ENCODE results near the gene EDN3.

The EDN3 gene, protein sequence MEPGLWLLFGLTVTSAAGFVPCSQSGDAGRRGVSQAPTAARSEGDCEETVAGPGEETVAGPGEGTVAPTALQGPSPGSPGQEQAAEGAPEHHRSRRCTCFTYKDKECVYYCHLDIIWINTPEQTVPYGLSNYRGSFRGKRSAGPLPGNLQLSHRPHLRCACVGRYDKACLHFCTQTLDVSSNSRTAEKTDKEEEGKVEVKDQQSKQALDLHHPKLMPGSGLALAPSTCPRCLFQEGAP

GRCh38 chr20:59300333-59301081 is at the start of gene EDN3:
EDN3 (plus strand) TSS chr20:59300611; CDS start chr20:59300813, 202 bp downstream.
- in situ Hi-C loops (cut with MboI; ENCODE audit: low sequenced_read_pairs) = no loop called here
- no peaks in the 10 kb centered on the region for H3K27me3 ChIP-seq (ENCODE audit: low read depth)
- no peaks in the 10 kb centered on the region for H3K9me3 ChIP-seq
- H3K36me3 ChIP-seq (replicated peaks) = no peaks in the 10 kb centered on the region
- no peak for DNase-seq (ENCODE audit: low spot score in 2 of 2)
- no peaks in the 10 kb centered on the region for H3K4me1 ChIP-seq
- no peak within 1 kb of the TSS for H3K4me3 ChIP-seq

DNA sequence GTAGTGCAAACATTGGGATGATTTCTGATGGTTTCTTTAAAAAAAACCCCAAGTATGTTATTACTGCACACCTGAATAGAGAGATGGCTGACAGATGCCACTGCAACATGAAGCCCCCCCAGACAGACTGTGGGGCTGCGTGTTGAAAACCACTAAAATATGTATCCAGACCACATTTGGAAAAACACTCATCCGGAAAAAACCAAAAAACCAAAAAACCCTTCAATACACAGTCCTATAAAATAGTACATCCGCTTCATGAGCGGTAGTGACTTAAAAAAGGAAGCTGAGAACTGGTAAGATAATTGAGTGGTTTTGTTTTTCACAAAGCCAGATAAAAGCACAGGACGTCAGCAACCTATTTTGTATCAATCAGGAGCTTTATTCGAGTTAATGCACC is 47.1 kb upstream of the EDN3 start:
- in situ Hi-C loops (cut with MboI; ENCODE audit: low sequenced_read_pairs) = no loop called here
- H3K27me3 ChIP-seq (ENCODE audit: low read depth) = peaks cover 13% of the 10 kb centered on the region
- DNase-seq (ENCODE audit: low spot score in 2 of 2) = no peak
- H3K4me3 ChIP-seq = no peak overlapping the region
- no peaks in the 10 kb centered on the region for H3K9me3 ChIP-seq
- no peaks in the 10 kb centered on the region for H3K36me3 ChIP-seq (replicated peaks)
- no peaks in the 10 kb centered on the region for H3K4me1 ChIP-seq

DNA sequence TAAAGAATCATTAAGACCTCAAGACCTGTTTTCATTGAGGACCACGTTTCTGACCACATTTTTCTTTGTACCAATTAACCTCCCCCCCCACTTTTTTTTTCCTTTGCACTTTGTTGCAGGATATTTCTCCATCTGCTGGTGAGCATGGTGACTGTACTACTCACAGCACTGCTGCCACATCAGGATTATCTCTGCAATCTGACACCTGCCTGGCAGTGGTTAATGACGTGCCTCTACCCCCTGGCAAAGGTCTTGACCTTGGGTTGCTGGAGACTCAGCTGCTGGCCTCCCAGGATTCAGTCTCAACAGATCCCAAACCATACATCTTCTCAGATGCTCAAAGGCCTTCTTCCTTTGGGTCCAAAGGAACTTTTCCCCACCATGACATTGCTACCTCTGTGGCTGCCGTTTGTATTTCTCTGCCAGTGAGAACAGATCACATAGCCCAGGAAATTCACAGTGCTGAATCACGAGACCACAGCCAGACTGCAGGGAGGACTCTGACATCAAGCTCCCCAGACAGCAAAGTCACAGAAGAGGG is 46.6 kb upstream of the EDN3 start:
- Histone ChIP-seq H3K4me3 (no peak overlapping the region), H3K36me3 (replicated peaks) (no peaks in the 10 kb centered on the region), H3K9me3 (no peaks in the 10 kb centered on the region), H3K4me1 (no peaks in the 10 kb centered on the region), H3K27me3 (ENCODE audit: low read depth) (peaks cover 8% of the 10 kb centered on the region)
- in situ Hi-C loops (cut with MboI; ENCODE audit: low sequenced_read_pairs) = no loop called here
- DNase-seq (ENCODE audit: low spot score in 2 of 2) = no peak

DNA sequence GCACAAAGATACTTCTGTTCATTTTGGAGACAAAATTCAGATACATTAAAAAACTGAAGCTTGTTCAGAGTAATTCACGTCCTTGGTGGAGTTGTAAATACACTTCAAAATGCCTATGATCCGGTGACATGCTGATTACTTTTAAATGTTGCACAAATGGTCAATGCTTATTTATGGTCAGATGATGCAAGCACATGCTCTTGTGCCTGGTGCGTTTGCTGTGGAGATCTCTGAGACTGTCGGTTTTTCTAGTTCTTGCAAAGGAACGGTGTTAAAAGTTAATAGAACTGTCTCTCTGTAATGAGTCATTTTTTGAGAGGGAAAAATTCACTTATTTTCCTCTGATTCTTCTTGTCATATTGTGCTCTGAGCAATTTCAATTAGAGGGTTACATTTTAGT is 45.2 kb upstream of the EDN3 start:
- H3K9me3 ChIP-seq = no peaks in the 10 kb centered on the region
- no peaks in the 10 kb centered on the region for H3K36me3 ChIP-seq (replicated peaks)
- no peaks in the 10 kb centered on the region for H3K4me1 ChIP-seq
- in situ Hi-C loops (cut with MboI; ENCODE audit: low sequenced_read_pairs) = no loop called here
- peaks cover 7% of the 10 kb centered on the region for H3K27me3 ChIP-seq (ENCODE audit: low read depth)
- no peak overlapping the region for H3K4me3 ChIP-seq
- DNase-seq (ENCODE audit: low spot score in 2 of 2) = no peak

- H3K4me3 ChIP-seq = no peak overlapping the region
- H3K9me3 ChIP-seq = no peaks in the 10 kb centered on the region
- no peak for DNase-seq (ENCODE audit: low spot score in 2 of 2)
- no peaks in the 10 kb centered on the region for H3K4me1 ChIP-seq
- in situ Hi-C loops (cut with MboI; ENCODE audit: low sequenced_read_pairs) = no loop called here
- H3K27me3 ChIP-seq (ENCODE audit: low read depth) = peaks cover 5% of the 10 kb centered on the region; the same call in 1 of the 2 replicates
- no peaks in the 10 kb centered on the region for H3K36me3 ChIP-seq (replicated peaks)
Measured at GRCh38 chr20:59258221-59258621, 42.2 kb upstream of the EDN3 start.

GRCh38 chr20:59259946-59260345 is 40.5 kb upstream of the EDN3 start:
- Histone ChIP-seq H3K27me3 (ENCODE audit: low read depth) (peaks cover 5% of the 10 kb centered on the region; the same call in 1 of the 2 replicates), H3K4me3 (no peak overlapping the region)

DNA sequence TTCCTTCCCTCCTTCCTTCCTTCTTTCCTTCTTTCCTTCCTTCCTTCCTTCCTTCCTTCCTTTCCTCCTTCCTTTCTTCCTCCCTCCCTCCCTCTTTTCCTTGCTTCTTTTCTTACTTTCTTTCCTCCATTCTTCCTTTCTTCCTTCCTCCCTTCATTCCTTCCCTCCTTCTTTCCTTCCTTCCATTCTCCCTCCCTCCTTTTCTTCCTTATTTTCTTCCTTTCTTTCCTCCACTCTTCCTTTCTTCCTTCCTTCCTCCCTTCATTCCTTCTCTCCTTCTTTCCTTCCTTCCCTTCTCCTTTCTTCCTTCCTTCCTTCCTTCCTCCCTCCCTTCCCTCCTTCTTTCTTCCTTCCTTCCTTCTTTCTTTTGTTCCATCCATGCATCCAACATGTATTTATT is 35.1 kb upstream of the EDN3 start:
- Histone ChIP-seq H3K9me3 (no peaks in the 10 kb centered on the region), H3K4me3 (no peak overlapping the region), H3K27me3 (ENCODE audit: low read depth) (peaks cover 9% of the 10 kb centered on the region; the same call in 1 of the 2 replicates), H3K36me3 (replicated peaks) (no peaks in the 10 kb centered on the region), H3K4me1 (no peaks in the 10 kb centered on the region)
- DNase-seq (ENCODE audit: low spot score in 2 of 2) = no peak
- in situ Hi-C loops (cut with MboI; ENCODE audit: low sequenced_read_pairs) = no loop called here

More at GRCh38 chr20:59259946-59260345, 40.5 kb upstream of the EDN3 start:
- no peak for DNase-seq (ENCODE audit: low spot score in 2 of 2)
- Histone ChIP-seq H3K9me3 (no peaks in the 10 kb centered on the region), H3K4me1 (no peaks in the 10 kb centered on the region), H3K36me3 (replicated peaks) (no peaks in the 10 kb centered on the region)
- in situ Hi-C loops (cut with MboI; ENCODE audit: low sequenced_read_pairs) = no loop called here

DNA sequence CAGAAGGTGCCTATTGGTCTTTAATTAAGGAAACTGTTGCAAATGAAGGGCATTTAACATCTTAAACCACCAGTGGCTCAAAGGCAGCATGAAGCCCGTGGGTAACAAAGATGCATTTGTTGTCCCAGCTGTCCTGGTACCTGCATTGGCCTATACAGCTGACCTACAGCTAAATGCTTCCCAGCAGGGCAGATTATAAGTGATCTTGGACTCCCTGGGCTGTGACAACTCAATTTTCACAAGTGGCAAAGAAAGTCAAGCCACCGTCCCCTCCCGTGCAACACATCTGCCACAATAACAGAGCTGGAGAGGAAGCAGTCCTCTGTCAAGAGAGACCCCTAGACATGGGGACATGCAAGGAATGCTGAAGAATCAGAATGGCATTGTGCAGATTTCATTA is 31.5 kb upstream of the EDN3 start:
- no peaks in the 10 kb centered on the region for H3K4me1 ChIP-seq
- 0 out of 2 replicates have a peak, but pooled peaks cover 4% of the 10 kb centered on the region for H3K27me3 ChIP-seq (ENCODE audit: low read depth)
- no peaks in the 10 kb centered on the region for H3K36me3 ChIP-seq (replicated peaks)
- no peaks in the 10 kb centered on the region for H3K9me3 ChIP-seq
- no peak for DNase-seq (ENCODE audit: low spot score in 2 of 2)
- no peak overlapping the region for H3K4me3 ChIP-seq
- in situ Hi-C loops (cut with MboI; ENCODE audit: low sequenced_read_pairs) = no loop called here

DNA sequence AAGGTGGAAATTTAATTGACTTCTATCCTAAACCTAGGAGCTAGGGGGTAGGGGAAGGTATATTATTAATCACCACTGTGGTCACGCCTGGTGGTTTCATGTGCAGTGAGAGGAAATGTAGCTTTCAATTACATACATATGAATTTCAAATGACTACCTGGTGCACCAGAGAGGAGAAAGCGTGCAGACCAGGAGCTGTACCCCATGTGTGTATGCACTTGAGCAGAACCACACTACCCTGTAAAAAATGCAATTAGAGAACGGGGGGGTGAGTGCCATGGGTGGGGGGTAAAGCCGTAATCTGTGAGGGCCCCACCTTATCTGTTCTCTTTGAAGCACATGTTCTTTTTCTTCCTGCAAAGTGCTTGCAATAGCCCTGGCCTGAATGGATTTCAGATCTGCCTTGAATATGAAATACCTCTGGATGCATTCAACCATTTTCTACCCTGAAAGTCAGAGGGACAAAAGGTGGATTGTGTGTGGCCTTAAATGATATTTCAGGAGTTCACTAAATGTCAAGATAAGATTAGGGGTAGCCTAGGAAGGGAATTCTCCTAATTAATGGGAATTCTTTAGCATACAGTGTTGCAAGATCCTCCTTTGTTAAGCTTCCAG is 30.9 kb upstream of the EDN3 start:
- in situ Hi-C loops (cut with MboI; ENCODE audit: low sequenced_read_pairs) = no loop called here
- Histone ChIP-seq H3K4me1 (no peaks in the 10 kb centered on the region), H3K36me3 (replicated peaks) (no peaks in the 10 kb centered on the region), H3K4me3 (no peak overlapping the region), H3K9me3 (no peaks in the 10 kb centered on the region), H3K27me3 (ENCODE audit: low read depth) (0 out of 2 replicates have a peak, but pooled peaks cover 4% of the 10 kb centered on the region)
- peak in 1 of 2 experiments; percentile 2 for DNase-seq (ENCODE audit: low spot score in 2 of 2)

DNA sequence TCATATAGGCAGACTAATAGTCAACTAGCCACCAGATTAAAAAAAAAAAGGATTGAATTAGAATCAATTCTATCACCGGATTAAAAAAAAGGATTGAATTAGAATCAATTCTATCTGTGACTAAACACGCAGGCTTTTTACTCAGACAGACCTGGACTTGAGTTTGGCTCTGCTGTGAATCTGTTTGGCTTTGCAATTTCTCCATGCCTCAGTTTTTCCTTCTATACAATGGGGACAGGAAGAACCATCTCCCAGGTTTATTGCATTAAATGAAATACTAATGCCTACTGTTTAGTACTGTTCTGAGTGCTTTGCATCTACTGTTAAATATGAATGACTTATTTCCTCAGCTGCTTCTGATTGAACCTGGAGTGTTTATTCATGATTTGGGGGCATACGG is 30.0 kb upstream of the EDN3 start:
- H3K4me3 ChIP-seq = no peak overlapping the region
- H3K27me3 ChIP-seq (ENCODE audit: low read depth) = 0 out of 2 replicates have a peak, but pooled peaks cover 4% of the 10 kb centered on the region
- DNase-seq (ENCODE audit: low spot score in 2 of 2) = no peak
- in situ Hi-C loops (cut with MboI; ENCODE audit: low sequenced_read_pairs) = no loop called here
- no peaks in the 10 kb centered on the region for H3K36me3 ChIP-seq (replicated peaks)
- no peaks in the 10 kb centered on the region for H3K4me1 ChIP-seq
- H3K9me3 ChIP-seq = no peaks in the 10 kb centered on the region

DNA sequence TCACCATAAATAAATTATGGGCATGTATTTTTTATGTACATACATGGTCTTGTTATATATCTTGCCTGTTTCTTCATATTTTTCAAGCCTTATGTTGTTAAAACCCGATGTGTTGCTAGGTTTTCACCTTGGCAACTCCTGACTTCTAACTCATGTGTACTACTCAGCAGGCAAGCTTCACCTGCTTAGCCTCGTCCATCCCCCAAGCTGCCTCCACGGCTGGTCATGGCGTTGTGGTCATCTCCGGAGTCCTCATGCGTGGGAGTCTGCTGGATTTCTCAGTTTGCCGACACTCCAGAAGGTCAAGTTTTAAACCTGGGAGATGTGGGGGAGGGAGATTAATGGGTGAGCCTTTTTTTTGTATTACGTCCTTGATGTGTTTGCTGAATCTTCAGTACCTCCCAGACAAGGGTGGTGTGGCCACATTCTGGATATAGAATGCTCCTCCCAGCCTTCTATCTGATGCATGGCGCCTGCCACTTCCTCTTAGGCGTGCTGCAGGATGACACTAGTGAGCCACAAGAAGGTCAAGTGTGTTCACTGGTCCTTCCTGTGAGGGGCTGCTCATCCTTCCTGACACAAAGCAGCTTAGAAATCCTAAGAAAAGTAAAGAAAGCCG is 26.6 kb upstream of the EDN3 start:
- in situ Hi-C loops (cut with MboI; ENCODE audit: low sequenced_read_pairs) = no loop called here
- no peaks in the 10 kb centered on the region for H3K27me3 ChIP-seq (ENCODE audit: low read depth)

GRCh38 chr20:59276938-59277337 is 23.5 kb upstream of the EDN3 start:
- Histone ChIP-seq H3K4me3 (no peak overlapping the region), H3K9me3 (no peaks in the 10 kb centered on the region), H3K4me1 (no peaks in the 10 kb centered on the region), H3K27me3 (ENCODE audit: low read depth) (no peaks in the 10 kb centered on the region), H3K36me3 (replicated peaks) (no peaks in the 10 kb centered on the region)
- no peak for DNase-seq (ENCODE audit: low spot score in 2 of 2)
- in situ Hi-C loops (cut with MboI; ENCODE audit: low sequenced_read_pairs) = no loop called here

More for the DNA sequence above, 26.6 kb upstream of the EDN3 start:
- Histone ChIP-seq H3K4me1 (no peaks in the 10 kb centered on the region), H3K4me3 (no peak overlapping the region), H3K9me3 (no peaks in the 10 kb centered on the region), H3K36me3 (replicated peaks) (no peaks in the 10 kb centered on the region)
- DNase-seq (ENCODE audit: low spot score in 2 of 2) = no peak

- Histone ChIP-seq H3K4me1 (no peaks in the 10 kb centered on the region), H3K4me3 (no peak overlapping the region), H3K9me3 (no peaks in the 10 kb centered on the region), H3K27me3 (ENCODE audit: low read depth) (no peaks in the 10 kb centered on the region), H3K36me3 (replicated peaks) (no peaks in the 10 kb centered on the region)
- DNase-seq (ENCODE audit: low spot score in 2 of 2) = no peak
- in situ Hi-C loops (cut with MboI; ENCODE audit: low sequenced_read_pairs) = no loop called here
Measured at GRCh38 chr20:59284470-59284869, 15.9 kb upstream of the EDN3 start.
